KG1 (cell line): ENCODE results near the gene SCN2B.

Source experiments
- DNase-seq: peaks from one replicate; lab custom pipeline; 2025; lab: John Stamatoyannopoulos, UW

SCN2B gene

GRCh38 chr11:118174006-118174567 is 2.4 kb downstream of the SCN2B start:
- DNase-seq = no peak

- DNase-seq = no peak
These were observed 4.1 kb downstream of the SCN2B start for GRCh38 chr11:118172356-118172755.

- no peak for DNase-seq
These were observed 5.0 kb downstream of the SCN2B start for GRCh38 chr11:118171269-118172062.

DNA sequence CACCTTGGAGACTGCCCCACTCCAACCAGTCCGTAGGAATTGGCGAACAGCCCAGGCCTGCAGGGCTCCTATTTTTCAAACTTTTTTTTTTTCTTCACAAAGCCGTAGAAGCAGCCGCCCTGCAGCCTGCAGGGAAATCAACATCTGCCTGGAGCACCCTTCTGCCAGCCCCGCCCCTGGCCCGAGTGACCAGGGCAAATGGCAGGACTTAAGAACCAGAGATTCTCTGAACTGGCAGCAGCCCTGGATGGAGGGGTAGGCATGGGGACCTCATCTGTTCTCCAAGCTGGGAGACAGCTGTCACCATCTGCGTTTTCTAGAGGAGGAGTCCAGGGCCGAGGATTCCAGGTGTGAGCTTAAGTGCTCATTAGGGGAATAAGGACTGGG is 5.6 kb downstream of the SCN2B start:
- no peak for DNase-seq

- DNase-seq = no peak
These were observed 6.2 kb downstream of the SCN2B start for GRCh38 chr11:118170231-118170630.

- DNase-seq = no peak
These were observed 6.9 kb downstream of the SCN2B start for GRCh38 chr11:118169300-118170140.

- no peak for DNase-seq
These were observed 7.7 kb downstream of the SCN2B start for GRCh38 chr11:118168751-118169150.

- DNase-seq = no peak
These were observed 8.1 kb downstream of the SCN2B start for GRCh38 chr11:118168316-118168715.

- DNase-seq = no peak
These were observed 8.5 kb downstream of the SCN2B start for GRCh38 chr11:118167906-118168305.

GRCh38 chr11:118167253-118167652 is 9.2 kb downstream of the SCN2B start:
- DNase-seq = no peak

- no peak for DNase-seq
These were observed 9.8 kb downstream of the SCN2B start for GRCh38 chr11:118166641-118167040.

DNA sequence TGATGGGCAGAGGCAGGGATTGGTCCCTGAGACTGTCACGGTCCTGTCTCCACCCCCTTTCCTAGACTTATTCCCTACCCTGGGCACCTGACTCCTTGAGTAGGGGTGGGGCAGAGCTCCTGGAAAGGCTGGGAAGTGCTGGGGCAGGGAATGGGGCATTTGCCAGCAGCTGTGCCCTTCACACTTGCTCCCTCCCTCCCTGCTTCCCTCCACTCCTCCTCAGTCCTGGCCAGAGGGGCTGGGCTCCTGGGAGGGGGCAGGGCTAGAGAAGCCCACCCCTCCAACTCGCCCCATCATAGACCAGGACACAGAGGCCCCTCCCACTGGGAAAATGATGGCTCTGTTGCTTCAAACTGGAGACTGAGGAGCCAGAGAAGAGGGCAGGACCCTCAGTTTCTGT is 11.6 kb downstream of the SCN2B start:
- DNase-seq = no peak

- DNase-seq = no peak
These were observed 12.9 kb downstream of the SCN2B start for GRCh38 chr11:118163494-118163893.

- no peak for DNase-seq
These were observed 13.6 kb downstream of the SCN2B start for GRCh38 chr11:118162846-118163245.

DNA sequence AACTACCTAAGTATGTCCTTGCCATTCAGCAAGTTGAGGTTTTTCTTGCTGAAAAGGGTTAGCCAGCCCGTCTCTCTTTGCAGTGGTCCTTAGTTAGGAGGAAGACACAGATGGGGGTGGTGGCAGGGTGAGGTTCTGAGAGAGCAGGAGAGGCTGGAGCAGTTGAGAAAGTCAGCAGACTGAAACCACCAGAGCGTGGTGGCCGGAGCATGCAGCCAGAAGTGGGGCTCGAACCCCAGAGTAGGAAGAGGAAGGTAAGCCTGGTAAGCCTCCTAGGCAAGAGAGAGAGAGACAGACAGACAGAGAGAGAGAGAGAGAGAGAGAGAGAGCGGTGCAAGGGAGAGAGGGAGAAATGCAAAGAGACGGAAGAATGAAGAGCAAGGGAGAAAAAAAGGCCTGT is 14.7 kb downstream of the SCN2B start:
- no peak for DNase-seq

DNA sequence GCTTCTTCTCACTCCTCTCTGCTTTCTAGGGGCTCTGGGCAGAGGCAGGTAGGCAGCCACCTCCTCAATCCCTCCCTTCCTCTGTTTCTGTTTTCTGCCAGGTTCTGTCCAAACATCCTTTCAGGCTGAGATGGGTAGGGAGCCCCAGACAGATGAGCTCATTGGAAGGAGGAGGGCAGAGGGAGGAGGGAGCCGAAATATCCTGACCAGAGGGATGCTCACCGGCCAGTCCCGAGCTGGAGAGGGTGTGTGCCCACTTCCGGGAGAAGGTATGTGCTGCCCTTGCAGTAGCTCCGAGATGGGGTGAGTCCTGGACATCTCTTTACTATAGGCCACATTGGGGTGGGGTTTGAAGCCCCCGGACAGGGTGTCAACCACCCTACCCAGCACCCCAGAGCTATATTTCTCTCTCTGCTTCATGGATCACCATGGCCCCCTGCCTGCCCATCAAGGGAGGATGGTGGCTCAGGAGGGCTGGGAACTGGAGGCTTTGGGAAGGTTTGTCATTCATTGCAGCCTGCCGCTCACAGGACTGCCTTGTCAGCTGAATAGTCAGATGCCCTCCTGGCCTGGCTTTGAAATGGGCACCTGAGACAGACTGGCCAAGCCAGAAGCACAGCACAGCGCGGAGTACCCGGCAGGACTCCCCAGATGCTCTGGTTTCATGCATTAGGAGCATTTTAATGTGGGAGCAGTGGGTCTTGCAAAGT is 19.1 kb downstream of the SCN2B start:
- no peak for DNase-seq

- DNase-seq = no peak
These were observed 19.8 kb downstream of the SCN2B start for GRCh38 chr11:118156531-118157185.

DNA sequence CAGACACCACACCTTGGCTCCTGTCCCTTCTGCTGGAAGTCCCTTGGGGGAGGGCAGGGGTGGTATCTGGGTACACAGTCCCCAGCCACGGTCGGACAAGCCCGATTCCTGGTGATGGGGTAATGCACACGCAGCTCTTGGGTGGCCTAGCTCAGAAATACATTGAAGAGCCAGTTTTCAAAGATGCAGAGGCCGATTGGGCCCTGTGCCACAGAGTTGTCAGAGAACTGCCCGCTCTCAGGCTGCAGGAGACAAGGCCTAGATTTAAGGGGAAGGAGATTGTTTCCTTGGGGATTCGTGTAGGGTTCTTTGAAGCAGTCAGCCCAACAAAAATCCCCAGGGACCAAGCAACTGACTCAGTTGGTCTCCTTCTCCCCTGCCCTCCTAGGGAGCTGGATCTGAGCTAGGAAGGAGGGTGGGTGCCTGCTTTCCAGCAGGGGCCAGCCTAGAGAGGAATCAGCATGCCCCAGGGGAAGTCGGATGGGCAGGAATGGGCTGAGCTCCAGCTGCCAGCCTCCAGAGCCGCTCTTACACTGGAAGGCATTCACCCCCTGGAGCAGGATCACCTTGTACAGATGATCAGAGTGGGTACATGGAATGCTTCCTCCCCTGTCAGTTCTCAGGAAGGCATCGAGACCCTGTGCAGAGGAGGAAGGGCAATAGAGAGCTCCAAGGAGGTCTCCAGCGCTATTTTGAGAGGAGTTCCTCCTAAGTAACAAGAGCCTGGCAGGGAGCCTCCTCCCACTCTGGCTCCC is 20.5 kb downstream of the SCN2B start:
- no peak for DNase-seq

DNA sequence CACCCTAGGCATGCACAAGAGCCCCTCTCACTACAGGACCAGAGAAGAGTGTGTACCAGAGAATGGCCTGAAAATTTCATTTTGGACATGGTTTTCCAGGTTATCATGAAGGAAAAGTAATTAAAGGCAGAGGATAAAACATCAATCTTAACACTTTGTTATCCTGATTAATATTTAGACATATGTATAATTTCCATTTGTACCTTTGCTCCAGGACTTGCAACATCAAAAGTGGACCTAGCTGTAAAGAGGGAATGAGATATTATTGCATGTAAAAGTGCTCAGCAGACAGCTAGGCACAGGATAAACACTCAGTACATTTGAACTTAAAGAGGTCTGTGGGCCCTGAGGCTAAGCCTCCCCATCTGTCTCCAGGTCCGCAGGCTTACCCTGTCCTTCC is 21.8 kb downstream of the SCN2B start:
- no peak for DNase-seq

DNA sequence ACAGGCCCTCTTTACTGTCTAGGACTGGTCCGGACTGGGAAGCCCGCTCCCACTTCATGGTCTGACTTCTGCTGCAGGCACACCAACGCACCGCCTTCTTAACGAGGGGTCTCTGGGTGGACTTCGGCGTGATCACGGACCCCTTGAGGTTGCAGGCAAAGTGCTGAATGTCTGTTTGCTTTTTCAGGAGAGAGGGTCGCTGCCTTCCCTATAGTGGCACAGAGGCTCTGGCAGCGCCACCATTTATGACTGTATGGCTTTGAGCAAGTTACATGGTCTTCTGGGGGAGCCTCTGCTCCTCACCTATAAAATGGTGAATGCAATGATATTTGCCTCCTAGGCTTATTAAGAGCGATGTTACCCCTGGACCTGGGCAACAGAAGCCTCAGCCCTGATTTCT is 22.5 kb downstream of the SCN2B start:
- no peak for DNase-seq

- no peak for DNase-seq
These were observed 22.9 kb downstream of the SCN2B start for GRCh38 chr11:118153516-118153915.
